ENCODE data around the gene SYF2.
"Not testable (repeated sequence)": the region's sequence is repeated elsewhere in the genome, so short reads cannot be mapped to it uniquely, and the experiment has no call there.

DNA sequence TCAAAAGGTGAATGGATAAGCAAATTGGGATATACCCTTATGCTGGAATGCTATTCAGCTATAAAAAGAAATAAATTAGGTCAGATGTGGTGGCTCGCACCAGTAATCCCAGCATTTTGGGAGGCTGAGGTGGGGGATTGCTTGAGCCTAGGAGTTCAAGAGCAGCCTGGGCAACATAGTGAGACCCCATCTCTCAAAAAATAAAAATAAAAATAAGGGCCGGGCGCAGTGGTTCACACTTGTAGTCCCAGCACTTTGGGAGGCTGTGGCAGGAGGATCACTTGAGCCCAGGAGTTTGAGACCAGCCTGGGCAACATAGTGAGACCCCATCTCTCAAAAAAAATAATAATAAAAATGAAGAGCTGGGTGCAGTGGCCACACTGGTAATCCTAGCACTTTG, 44.4 kb downstream of the SYF2 start:
- TF ChIP-seq POLR2A (IDR thresholded peaks at IDR 0.05) = not testable (repeated sequence)
- TF ChIP-seq, protein P1, sequence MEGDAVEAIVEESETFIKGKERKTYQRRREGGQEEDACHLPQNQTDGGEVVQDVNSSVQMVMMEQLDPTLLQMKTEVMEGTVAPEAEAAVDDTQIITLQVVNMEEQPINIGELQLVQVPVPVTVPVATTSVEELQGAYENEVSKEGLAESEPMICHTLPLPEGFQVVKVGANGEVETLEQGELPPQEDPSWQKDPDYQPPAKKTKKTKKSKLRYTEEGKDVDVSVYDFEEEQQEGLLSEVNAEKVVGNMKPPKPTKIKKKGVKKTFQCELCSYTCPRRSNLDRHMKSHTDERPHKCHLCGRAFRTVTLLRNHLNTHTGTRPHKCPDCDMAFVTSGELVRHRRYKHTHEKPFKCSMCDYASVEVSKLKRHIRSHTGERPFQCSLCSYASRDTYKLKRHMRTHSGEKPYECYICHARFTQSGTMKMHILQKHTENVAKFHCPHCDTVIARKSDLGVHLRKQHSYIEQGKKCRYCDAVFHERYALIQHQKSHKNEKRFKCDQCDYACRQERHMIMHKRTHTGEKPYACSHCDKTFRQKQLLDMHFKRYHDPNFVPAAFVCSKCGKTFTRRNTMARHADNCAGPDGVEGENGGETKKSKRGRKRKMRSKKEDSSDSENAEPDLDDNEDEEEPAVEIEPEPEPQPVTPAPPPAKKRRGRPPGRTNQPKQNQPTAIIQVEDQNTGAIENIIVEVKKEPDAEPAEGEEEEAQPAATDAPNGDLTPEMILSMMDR (IDR thresholded peaks at IDR 0.05) = not testable (repeated sequence)

Measured in tibial nerve (tissue), 3 donors.